Measurements from ENCODE around the gene PARVA.

PARVA gene

DNA sequence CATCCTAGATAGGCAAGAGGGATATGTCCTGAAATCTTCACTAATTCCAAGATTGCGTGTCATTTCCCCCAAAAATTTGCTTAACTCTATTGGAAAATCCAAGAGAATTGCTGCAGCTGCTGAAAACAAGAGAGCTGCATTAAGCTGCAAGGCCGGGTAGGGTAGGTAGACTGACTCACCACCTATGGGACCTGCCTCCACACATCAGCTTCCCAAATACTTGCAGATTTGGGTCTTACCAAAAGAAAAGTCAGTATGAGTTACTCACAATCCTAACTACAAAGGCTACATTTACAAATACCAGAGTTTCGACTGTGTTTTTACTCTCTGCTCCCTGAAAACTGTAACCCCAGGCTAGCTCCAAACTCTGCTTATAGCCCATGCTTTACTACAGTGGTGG, 154.3 kb downstream of the PARVA start:
- H3K4me3 ChIP-seq (ENCODE audit: low read depth, low read length), result no peak overlapping the region
- no peak for DNase-seq (ENCODE audit: low read depth)
- TF ChIP-seq, protein P1, sequence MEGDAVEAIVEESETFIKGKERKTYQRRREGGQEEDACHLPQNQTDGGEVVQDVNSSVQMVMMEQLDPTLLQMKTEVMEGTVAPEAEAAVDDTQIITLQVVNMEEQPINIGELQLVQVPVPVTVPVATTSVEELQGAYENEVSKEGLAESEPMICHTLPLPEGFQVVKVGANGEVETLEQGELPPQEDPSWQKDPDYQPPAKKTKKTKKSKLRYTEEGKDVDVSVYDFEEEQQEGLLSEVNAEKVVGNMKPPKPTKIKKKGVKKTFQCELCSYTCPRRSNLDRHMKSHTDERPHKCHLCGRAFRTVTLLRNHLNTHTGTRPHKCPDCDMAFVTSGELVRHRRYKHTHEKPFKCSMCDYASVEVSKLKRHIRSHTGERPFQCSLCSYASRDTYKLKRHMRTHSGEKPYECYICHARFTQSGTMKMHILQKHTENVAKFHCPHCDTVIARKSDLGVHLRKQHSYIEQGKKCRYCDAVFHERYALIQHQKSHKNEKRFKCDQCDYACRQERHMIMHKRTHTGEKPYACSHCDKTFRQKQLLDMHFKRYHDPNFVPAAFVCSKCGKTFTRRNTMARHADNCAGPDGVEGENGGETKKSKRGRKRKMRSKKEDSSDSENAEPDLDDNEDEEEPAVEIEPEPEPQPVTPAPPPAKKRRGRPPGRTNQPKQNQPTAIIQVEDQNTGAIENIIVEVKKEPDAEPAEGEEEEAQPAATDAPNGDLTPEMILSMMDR (IDR thresholded peaks at IDR 0.05; ENCODE audit: low read depth, low read length, missing control alignments), result no peak

GRCh38 chr11:12532580-12532979, 155.2 kb downstream of the PARVA start:
- H3K4me3 ChIP-seq (ENCODE audit: low read depth, low read length), result no peak overlapping the region
- TF ChIP-seq, protein P1 (IDR thresholded peaks at IDR 0.05; ENCODE audit: low read depth, low read length, missing control alignments), result no peak

GRCh38 chr11:12534549-12534948, 157.2 kb downstream of the PARVA start:
- H3K4me3 ChIP-seq (ENCODE audit: low read depth, low read length), result no peak overlapping the region
- no peak for DNase-seq (ENCODE audit: low read depth)
- TF ChIP-seq, protein P1 (IDR thresholded peaks at IDR 0.05; ENCODE audit: low read depth, low read length, missing control alignments), result no peak

More at GRCh38 chr11:12532580-12532979, 155.2 kb downstream of the PARVA start:
- DNase-seq (ENCODE audit: low read depth), result no peak

DNA sequence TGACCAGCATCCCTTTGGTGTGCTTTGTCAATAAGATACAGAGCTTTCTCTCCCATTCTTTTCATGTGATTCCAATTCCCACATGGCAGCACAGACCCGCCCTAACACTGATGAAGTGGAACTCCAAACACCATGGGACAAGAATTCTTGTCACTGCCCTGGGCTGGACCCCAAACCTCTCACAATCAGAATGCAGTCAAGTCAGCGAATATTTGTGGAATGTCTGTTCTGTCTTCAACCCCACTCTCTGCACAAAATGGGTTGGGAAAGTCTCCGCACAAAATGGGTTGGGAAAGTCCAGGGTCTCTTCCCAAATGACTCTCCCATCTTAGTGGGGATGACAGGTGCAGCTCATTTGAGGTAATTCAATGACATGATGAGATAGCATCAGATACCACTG, 157.9 kb downstream of the PARVA start:
- DNase-seq (ENCODE audit: low read depth), result no peak
- TF ChIP-seq, protein P1 (IDR thresholded peaks at IDR 0.05; ENCODE audit: low read depth, low read length, missing control alignments), result no peak
- H3K4me3 ChIP-seq (ENCODE audit: low read depth, low read length), result no peak overlapping the region

GRCh38 chr11:12536566-12536965, 159.2 kb downstream of the PARVA start:
- TF ChIP-seq, protein P1 (IDR thresholded peaks at IDR 0.05; ENCODE audit: low read depth, low read length, missing control alignments), result no peak

GRCh38 chr11:12537778-12538401, 160.5 kb downstream of the PARVA start:
- no peak for DNase-seq (ENCODE audit: low read depth)
- TF ChIP-seq, protein P1 (IDR thresholded peaks at IDR 0.05; ENCODE audit: low read depth, low read length, missing control alignments), result no peak
- no peak overlapping the region for H3K4me3 ChIP-seq (ENCODE audit: low read depth, low read length)

More at GRCh38 chr11:12536566-12536965, 159.2 kb downstream of the PARVA start:
- no peak overlapping the region for H3K4me3 ChIP-seq (ENCODE audit: low read depth, low read length)
- no peak for DNase-seq (ENCODE audit: low read depth)

DNA sequence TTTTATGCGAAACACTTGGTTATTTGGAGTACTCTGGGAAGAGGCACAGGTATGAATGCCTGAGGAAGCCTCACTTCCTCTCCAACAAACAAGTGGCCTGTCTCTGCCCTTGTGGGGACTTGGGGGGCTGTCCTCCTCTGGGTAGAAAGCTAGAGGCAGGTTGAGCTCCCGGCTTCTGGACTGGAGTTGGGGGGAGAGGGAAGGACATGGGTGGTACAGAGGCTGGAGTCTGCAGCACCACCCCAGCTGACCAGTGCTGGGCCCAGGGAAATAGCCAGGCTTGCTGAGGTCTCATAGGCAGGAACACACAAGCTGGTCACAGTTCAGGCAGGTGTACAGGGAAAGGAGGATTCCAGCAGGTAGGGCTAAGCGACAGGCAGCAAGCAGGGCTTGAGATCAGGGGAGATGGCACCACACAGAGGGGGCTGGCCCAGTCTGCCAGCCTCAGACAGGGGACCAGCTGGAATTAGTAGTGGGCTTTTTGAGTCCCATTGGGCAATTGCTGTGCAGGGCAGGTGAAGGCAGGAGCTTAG, 161.6 kb downstream of the PARVA start:
- no peak overlapping the region for H3K4me3 ChIP-seq (ENCODE audit: low read depth, low read length)
- TF ChIP-seq, protein P1 (IDR thresholded peaks at IDR 0.05; ENCODE audit: low read depth, low read length, missing control alignments), result no peak
- DNase-seq (ENCODE audit: low read depth), result no peak
